Body of pancreas (tissue), 4 donors: ENCODE data around the gene VAMP2. TPM values are rescaled to one million over a fixed set of nuclear protein-coding genes. Genes with fewer than 3 reads are reported as not detected.

Source experiments
- ATAC-seq: fragments of 150-250 bp; one replicate; pipeline ENCODE4 v1.9.1; 2016
- DNase-seq, 4 donors: peaks; one replicate each; pipeline ENCODE4 v3.0.0-alpha.2; 2019
- H3K27ac ChIP-seq, 4 donors: fragments of 200-600 bp; sonication (generic); 1 replicate in 3 of 4; 2 replicates in 1 of 4; pipeline versions ENCODE4 v1.5.1 to v1.6.1; 2016 to 2019; ENCODE audit warnings: mild to moderate bottlenecking in 1 of 4, mixed read lengths in 1 of 4, moderate library complexity in 1 of 4
- H3K27me3 ChIP-seq, 2 donors: fragments of 200-600 bp; sonication (generic); one replicate each; pipeline ENCODE4 v1.6.0; 2016; ENCODE audit warnings: mild to moderate bottlenecking in 1 of 2
- H3K36me3 ChIP-seq, 2 donors: fragments of 200-600 bp; sonication (generic); replicated peaks in 1 of 2; 2 replicates each; pipeline ENCODE4 v1.5.1; 2016; ENCODE audit warnings: low read depth in 2 of 2; ENCODE audit not compliant: insufficient read depth in 1 of 2
- H3K4me1 ChIP-seq: fragments of 200-600 bp; sonication (generic); one replicate; pipeline ENCODE4 v1.6.0; 2016
- H3K4me3 ChIP-seq, 2 donors: fragments of 200-600 bp; sonication (generic); 1 replicate in 1 of 2; 2 replicates in 1 of 2; pipeline ENCODE4 v1.5.1; 2016 to 2019
- H3K9me3 ChIP-seq, 3 donors: fragments of 200-600 bp; sonication (generic); 1 replicate in 2 of 3; 2 replicates in 1 of 3; pipeline ENCODE4 v1.5.1; 2016
- CTCF ChIP-seq, 7 experiments: fragments of 450-650 bp in 4 of 7; fragments of 200-600 bp in 3 of 7; sonication (generic) in 3 of 7; IDR thresholded peaks; one replicate each; pipeline ENCODE4 v1.5.1; 2016 to 2019; ENCODE audit warnings: antibody characterized with exemption in 7 of 7
- POLR2A ChIP-seq, 3 donors: fragments of 450-650 bp; IDR thresholded peaks; one replicate each; pipeline ENCODE4 v1.6.1; 2016; ENCODE audit warnings: antibody characterized with exemption in 3 of 3, mild to moderate bottlenecking in 2 of 3
- WGBS, 2 donors: methylation state at CpG; one replicate each; pipeline ENCODE4 v1.1.5; 2017; 5-methylcytosine and 5-hydroxymethylcytosine counted together
- intact Hi-C: fragments of 100-400 bp; cut with DNase I; formaldehyde crosslinking; loops from one replicate; pipeline ENCODE4 v1.15.1; 2023
- total RNA-seq, 2 donors: library from RNA; depleted of rRNA; stranded (reverse); fragments of >200 nt; gene quantifications; one replicate each; pipeline ENCODE4 v1.1.0, GENCODE V29; 2016

Gene VAMP2
- total RNA-seq, 2 donors from 2014 or later, result 16.3 to 26.4 TPM

GRCh38 chr17:8189041-8189710, 26.4 kb upstream of the VAMP2 start:
- ATAC-seq, result no peak
- Histone ChIP-seq H3K27ac (peak overlapping the region; percentile 87 to 96 (median 96)), H3K9me3 (no peaks in the 10 kb centered on the region), H3K36me3 (no peaks in the 10 kb centered on the region), H3K4me1 (peaks cover 54% of the 10 kb centered on the region), H3K27me3 (no peaks in the 10 kb centered on the region), H3K4me3 (peak overlapping the region; percentile 58 to 75)
- peak; percentile 37 to 53 (median 44) for DNase-seq
- TF ChIP-seq CTCF (IDR thresholded peaks at IDR 0.05) (no peak), POLR2A (IDR thresholded peaks at IDR 0.05) (no peak)
- 2 to 4% methylated on average over 8 to 67 of the region's 67 CpGs for WGBS, 2 donors
- intact Hi-C loops, result no loop called here

GRCh38 chr17:8188263-8188839, 25.6 kb upstream of the VAMP2 start:
- no peaks in the 10 kb centered on the region for H3K9me3 ChIP-seq
- no peak overlapping the region for H3K4me3 ChIP-seq
- peak overlapping the region; percentile 87 to 96 (median 96) for H3K27ac ChIP-seq
- no peak for ATAC-seq
- 21 to 23% methylated on average over 11 to 12 of the region's 12 CpGs for WGBS, 2 donors
- intact Hi-C loops, result no loop called here
- H3K4me1 ChIP-seq, result peaks cover 54% of the 10 kb centered on the region
- DNase-seq, result peak in 2 of 4 donors; percentile 13 to 26
- no peaks in the 10 kb centered on the region for H3K36me3 ChIP-seq
- TF ChIP-seq CTCF (IDR thresholded peaks at IDR 0.05) (no peak), POLR2A (IDR thresholded peaks at IDR 0.05) (no peak)
- H3K27me3 ChIP-seq, result no peaks in the 10 kb centered on the region

- 0 to 1% methylated on average over 25 of the region's 25 CpGs for WGBS, 2 donors
- no peaks in the 10 kb centered on the region for H3K9me3 ChIP-seq
- ATAC-seq (peak; percentile 54), DNase-seq (peak; percentile 95 to 96 (median 96))
- peaks cover 51% of the 10 kb centered on the region for H3K4me1 ChIP-seq
- peak overlapping the region; percentile 87 to 96 (median 96) for H3K27ac ChIP-seq
- H3K4me3 ChIP-seq, result no peak overlapping the region
- TF ChIP-seq POLR2A (IDR thresholded peaks at IDR 0.05) (peak in 2 of 3 donors; percentile 62 to 77), CTCF (IDR thresholded peaks at IDR 0.05) (peak in 2 of 7 experiments; percentile 12 to 20)
- intact Hi-C loops, result no loop called here
- no peaks in the 10 kb centered on the region for H3K36me3 ChIP-seq
- no peaks in the 10 kb centered on the region for H3K27me3 ChIP-seq
Measured at GRCh38 chr17:8187517-8188262, 24.9 kb upstream of the VAMP2 start.

GRCh38 chr17:8186787-8187516, 24.2 kb upstream of the VAMP2 start:
- TF ChIP-seq POLR2A (IDR thresholded peaks at IDR 0.05) (no peak), CTCF (IDR thresholded peaks at IDR 0.05) (peak in 5 of 7 experiments; percentile 9 to 65 (median 61))
- 0% methylated on average over 30 to 32 of the region's 32 CpGs for WGBS, 2 donors
- no peaks in the 10 kb centered on the region for H3K27me3 ChIP-seq
- DNase-seq (peak; percentile 95 to 97 (median 96)), ATAC-seq (peak; percentile 68)
- H3K27ac ChIP-seq, result peak overlapping the region; percentile 87 to 96 (median 96)
- H3K9me3 ChIP-seq, result no peaks in the 10 kb centered on the region
- H3K36me3 ChIP-seq, result no peaks in the 10 kb centered on the region
- intact Hi-C loops, result no loop called here
- peaks cover 45% of the 10 kb centered on the region for H3K4me1 ChIP-seq
- H3K4me3 ChIP-seq, result peak overlapping the region in 1 of 2 donors; percentile 38
